Measurements from ENCODE around the gene TUBB2A.

DNA sequence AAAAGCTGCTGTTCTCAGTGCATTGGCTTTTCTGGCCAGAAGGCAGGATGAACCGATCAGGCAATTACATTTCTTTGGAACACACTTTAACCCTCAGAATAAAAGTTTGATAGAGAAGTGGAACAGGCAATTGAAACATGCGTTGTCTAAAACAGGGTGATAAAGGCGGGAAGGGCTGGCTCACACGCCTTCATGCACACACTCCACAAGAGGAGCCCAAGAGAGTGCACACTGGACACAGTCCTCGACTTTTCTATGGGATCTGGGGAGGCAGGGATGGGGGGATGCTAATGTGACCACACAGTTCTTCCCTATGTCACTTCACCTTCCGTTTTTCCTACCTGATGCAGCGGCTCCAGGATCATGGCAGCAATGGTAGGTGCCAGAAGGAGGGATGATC lies 30.9 kb upstream of the TUBB2A start:
- TF ChIP-seq, protein P1, sequence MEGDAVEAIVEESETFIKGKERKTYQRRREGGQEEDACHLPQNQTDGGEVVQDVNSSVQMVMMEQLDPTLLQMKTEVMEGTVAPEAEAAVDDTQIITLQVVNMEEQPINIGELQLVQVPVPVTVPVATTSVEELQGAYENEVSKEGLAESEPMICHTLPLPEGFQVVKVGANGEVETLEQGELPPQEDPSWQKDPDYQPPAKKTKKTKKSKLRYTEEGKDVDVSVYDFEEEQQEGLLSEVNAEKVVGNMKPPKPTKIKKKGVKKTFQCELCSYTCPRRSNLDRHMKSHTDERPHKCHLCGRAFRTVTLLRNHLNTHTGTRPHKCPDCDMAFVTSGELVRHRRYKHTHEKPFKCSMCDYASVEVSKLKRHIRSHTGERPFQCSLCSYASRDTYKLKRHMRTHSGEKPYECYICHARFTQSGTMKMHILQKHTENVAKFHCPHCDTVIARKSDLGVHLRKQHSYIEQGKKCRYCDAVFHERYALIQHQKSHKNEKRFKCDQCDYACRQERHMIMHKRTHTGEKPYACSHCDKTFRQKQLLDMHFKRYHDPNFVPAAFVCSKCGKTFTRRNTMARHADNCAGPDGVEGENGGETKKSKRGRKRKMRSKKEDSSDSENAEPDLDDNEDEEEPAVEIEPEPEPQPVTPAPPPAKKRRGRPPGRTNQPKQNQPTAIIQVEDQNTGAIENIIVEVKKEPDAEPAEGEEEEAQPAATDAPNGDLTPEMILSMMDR (IDR thresholded peaks at IDR 0.05; ENCODE audit: insufficient read depth, low read length, poor library complexity, severe bottlenecking): no peak
- TF ChIP-seq EZH2phosphoT487 (conservative IDR thresholded peaks at IDR 0.05; ENCODE audit: low read length): no peak

Measured in SU-DHL-6 (cell line).